ENCODE data around the gene OTUB1. TPM values are rescaled to one million over a fixed set of nuclear protein-coding genes. Genes with fewer than 3 reads are reported as not detected.

Gene OTUB1
- total and polyA plus RNA-seq, 9 of the 15 experiments (the other 6 are each of a cell fraction or from before 2014, with no cell fraction given), result 29.5 to 134 (median 66.1) TPM

- TF ChIP-seq HMGN3 (IDR thresholded peaks at IDR 0.05; ENCODE audit: borderline replicate concordance, extremely low read depth, insufficient read length, low read depth, low read length) (peak; percentile 17), PYGO2 (tag; IDR thresholded peaks at IDR 0.05) (no peak), POLR2B (IDR thresholded peaks at IDR 0.05; ENCODE audit: low read depth, partially characterized antibody) (peak; percentile 95), ZNF586 (CRISPR knock-in tag; conservative IDR thresholded peaks at IDR 0.05) (no peak), PHTF2 (CRISPR knock-in tag; IDR thresholded peaks at IDR 0.05) (no peak), MXD1 (CRISPR knock-in tag; IDR thresholded peaks at IDR 0.05; ENCODE audit: borderline replicate concordance, poor library complexity, severe bottlenecking) (no peak), ZNF408 (CRISPR knock-in tag; IDR thresholded peaks at IDR 0.05; ENCODE audit: low read depth) (no peak), ZBTB12 (CRISPR knock-in tag; IDR thresholded peaks at IDR 0.05) (peak; percentile 88), ARNT (IDR thresholded peaks at IDR 0.05) (no peak), PTRF (tag; IDR thresholded peaks at IDR 0.05) (no peak), ZNF407 (IDR thresholded peaks at IDR 0.05; ENCODE audit: low read depth) (no peak), ZNF830 (CRISPR knock-in tag; IDR thresholded peaks at IDR 0.05) (peak; percentile 84), VEZF1 (CRISPR knock-in tag; IDR thresholded peaks at IDR 0.05) (no peak), SNIP1 (IDR thresholded peaks at IDR 0.05; ENCODE audit: low read depth) (no peak), RBM34 (IDR thresholded peaks at IDR 0.05; ENCODE audit: borderline replicate concordance, insufficient read depth, low read length) (no peak), MXI1 (IDR thresholded peaks at IDR 0.05; ENCODE audit: low read depth, low read length) (no peak; the same call in 1 of the 2 replicates)
These were observed 11.7 kb upstream of the OTUB1 start, which contains the start of gene COX8A (continued) for GRCh38 chr11:63974259-63975143.

Data from K562 (cell line).